Hematopoietic multipotent progenitor cell (in vitro differentiated cells): Measurements from ENCODE around the gene IFIH1. TPM values are rescaled to one million over a fixed set of nuclear protein-coding genes. Genes with fewer than 3 reads are reported as not detected.

Experiments
- DNase-seq, 3 donors: peaks; one replicate each; pipeline ENCODE4 v3.0.0-alpha.2; 2011 to 2015; ENCODE audit warnings: low read depth in 2 of 3, low spot score in 2 of 3
- total RNA-seq: library from RNA; depleted of rRNA; stranded (reverse); fragments of >200 nt; gene quantifications from one replicate; pipeline ENCODE4 v1.2.3, GENCODE V29; 2012

The IFIH1 gene
- total RNA-seq, result 59.8 TPM

GRCh38 chr2:162318328-162319180 is at the start of gene IFIH1:
Gene IFIH1, minus strand, starts transcription at chr2:162318684. Its CDS starts 377 bp downstream, at chr2:162318307.
- peak; percentile 70 to 95 (median 91) for DNase-seq

GRCh38 chr2:162365392-162365791 is 46.9 kb upstream of the IFIH1 start:
- no peak for DNase-seq

- no peak for DNase-seq
Measured at GRCh38 chr2:162344617-162344950, 26.1 kb upstream of the IFIH1 start.

DNA sequence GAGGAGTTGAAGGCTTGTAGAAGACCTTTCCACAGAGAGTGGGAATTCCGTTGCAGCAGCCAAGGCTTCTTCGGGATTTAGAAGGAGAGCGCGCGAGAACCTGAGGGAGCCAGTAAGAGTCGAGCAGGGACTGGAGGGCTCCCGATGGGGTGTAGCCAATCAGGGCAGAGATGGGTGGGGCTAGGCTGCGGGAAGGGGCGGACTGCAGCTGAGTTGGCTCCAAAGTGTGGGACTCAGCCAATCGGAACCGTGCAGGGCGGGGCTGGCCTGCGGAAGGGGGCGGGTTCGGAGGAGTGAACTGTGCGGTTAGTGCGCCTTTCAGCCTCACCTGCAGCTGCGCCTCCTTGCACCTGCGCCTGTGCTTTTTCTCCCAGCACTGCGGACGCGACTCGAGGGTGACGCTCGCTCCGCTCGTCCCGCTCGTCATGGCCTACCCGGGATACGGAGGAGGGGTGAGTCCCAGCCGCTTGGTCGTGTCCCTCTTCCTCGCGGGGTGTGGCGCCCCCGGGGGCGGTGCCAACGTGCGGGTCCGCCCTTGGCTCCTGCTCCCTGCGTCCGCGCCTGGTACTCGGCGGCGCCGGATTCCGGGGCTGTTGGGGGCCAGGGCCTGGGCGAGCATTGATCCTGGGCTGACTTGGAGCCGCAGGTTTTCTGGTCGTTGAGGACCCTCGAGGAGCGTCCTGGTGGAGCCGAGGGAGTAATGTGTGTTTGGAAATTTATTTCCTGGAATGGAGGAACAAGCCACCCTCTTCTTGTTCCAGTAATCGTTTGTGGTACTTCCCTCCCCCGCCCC is 25.5 kb upstream of the IFIH1 start, which contains the start of gene GCA:
Gene GCA (plus strand): TSS at position 309 of the 793 bp plus-strand sequence. CDS start 117 bp downstream, at position 426.
- peak; percentile 83 to 98 (median 97) for DNase-seq

GRCh38 chr2:162343492-162343823 is 25.0 kb upstream of the IFIH1 start:
- no peak for DNase-seq

GRCh38 chr2:162342841-162343240 is 24.4 kb upstream of the IFIH1 start:
- no peak for DNase-seq

- no peak for DNase-seq
Measured at GRCh38 chr2:162342321-162342720, 23.8 kb upstream of the IFIH1 start.

- DNase-seq, result no peak
Measured at GRCh38 chr2:162340822-162341221, 22.3 kb upstream of the IFIH1 start.

DNA sequence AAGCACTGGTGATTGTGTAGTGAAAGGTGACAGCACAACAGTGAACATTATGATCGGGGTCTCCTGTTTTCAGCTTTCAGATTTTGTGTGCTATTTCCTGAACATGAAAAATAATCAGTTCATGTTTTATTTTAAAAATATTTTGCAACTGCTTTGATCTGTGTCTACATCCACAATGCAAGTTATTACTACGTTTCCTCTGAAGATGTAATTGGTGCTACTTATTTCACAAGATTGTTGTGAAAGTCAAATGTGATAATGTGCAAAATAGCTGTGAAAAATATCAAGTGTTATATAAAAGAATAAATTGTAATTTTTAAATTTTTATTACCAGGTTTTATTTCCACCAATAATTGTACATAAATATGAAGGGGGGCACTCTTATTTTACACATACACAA is 19.4 kb upstream of the IFIH1 start:
- DNase-seq, result no peak

GRCh38 chr2:162333968-162334367 is 15.5 kb upstream of the IFIH1 start:
- DNase-seq, result peak in 1 of 3 donors; percentile 46

DNA sequence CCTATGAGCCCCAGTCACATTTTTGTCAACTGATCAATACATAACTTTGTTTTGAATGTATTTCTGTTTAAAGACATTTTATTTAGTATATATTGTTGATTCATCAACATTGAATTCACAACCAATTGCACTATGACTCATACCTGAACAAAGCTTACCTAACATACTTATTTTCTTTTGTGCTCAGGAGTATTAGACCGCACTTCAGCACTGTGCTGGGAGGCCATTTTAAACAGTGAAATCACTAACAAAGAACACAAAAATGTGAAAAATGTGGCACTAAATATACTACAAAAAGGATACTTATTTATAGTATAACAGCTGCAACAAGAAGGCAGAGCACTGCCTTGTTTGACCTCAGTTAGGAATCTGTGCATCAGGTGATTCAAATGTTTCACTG is 12.4 kb upstream of the IFIH1 start:
- DNase-seq, result no peak

- peak in 1 of 3 donors; percentile 40 for DNase-seq
Measured at GRCh38 chr2:162328424-162329157, 10.1 kb upstream of the IFIH1 start.

GRCh38 chr2:162327806-162328205 is 9.3 kb upstream of the IFIH1 start:
- DNase-seq, result no peak

- DNase-seq, result peak in 1 of 3 donors; percentile 48
Measured at GRCh38 chr2:162327134-162327769, 8.8 kb upstream of the IFIH1 start.

- DNase-seq, result no peak
Measured at GRCh38 chr2:162324953-162325352, 6.5 kb upstream of the IFIH1 start.

GRCh38 chr2:162320864-162321517 is 2.5 kb upstream of the IFIH1 start:
- no peak for DNase-seq

- DNase-seq, result peak; percentile 20 to 31 (median 28)
Measured at GRCh38 chr2:162317861-162318327, 590 bp downstream of the IFIH1 start.

- no peak for DNase-seq
Measured at GRCh38 chr2:162317058-162317742, 1.3 kb downstream of the IFIH1 start.

DNA sequence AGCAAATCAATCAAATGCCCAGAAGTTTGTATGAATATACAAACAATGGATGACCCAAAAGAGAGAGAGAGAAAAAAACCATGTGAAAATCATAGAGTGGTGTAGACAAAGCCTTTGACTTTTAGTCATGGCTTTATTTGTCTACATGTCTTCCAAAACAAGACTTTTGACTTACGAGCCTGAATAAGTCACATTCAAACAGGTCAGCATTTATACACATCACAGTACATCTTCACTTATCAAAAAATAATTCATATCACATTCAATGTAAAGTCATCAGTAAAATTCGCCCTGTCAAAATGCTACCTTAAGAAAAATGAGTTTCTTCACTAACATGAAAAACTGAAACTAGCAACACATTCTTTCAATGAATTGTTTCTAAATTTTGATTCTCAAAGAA is 1.9 kb downstream of the IFIH1 start:
- no peak for DNase-seq
